ENCODE results near the gene CXorf58. TPM values are rescaled to one million over a fixed set of nuclear protein-coding genes. Genes with fewer than 3 reads are reported as not detected.

CXorf58 gene
- total RNA-seq, 1 donor from 2014 or later, result not detected

DNA sequence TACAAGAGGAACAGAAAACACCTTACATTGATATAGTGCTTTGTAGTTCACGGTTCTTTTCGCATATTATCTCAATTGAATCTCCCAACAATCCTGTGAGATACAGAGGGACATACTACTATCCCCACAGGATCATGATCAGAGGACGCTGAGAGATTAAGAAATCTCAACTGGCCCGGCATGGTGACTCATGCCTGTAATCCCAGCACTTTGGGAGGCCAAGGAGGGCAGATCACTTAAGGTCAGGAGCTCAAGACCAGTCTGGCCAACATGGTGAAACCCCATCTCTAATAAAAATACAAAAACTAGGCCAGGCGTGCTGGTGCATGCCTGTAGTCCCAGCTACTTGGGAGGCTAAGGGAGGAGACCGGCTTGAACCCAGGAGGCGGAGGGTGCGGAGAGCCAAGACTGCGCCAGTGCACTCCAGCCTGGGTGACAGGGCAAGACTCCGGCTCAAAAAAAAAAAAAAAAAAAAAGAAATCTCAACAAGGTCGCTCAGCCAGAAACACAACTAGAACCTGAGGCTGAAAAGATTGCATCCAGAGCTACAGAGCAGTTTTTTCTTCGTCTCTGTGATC, 7.5 kb upstream of the CXorf58 start:
- no peak for DNase-seq (ENCODE audit: low spot score)

DNA sequence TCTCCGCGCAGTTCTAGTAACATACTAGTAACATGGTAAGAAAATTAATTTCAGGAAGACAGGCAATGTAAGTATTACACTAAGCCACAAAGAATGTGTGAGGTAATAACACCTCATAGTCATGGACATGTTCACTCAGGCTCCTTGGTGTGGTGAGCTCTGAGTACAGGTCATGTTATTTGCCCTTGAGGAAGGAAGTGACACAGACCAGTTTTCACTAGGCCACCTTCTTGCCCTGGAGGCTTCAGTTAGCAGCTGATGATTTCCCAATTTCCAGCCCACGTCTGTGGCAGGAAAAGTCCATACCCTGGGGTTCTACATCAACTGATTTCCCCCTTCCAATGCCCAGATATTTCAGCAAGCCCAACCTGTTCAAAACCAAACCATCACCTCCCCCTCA, 6.7 kb upstream of the CXorf58 start:
- peak; percentile 46 for DNase-seq (ENCODE audit: low spot score)

DNA sequence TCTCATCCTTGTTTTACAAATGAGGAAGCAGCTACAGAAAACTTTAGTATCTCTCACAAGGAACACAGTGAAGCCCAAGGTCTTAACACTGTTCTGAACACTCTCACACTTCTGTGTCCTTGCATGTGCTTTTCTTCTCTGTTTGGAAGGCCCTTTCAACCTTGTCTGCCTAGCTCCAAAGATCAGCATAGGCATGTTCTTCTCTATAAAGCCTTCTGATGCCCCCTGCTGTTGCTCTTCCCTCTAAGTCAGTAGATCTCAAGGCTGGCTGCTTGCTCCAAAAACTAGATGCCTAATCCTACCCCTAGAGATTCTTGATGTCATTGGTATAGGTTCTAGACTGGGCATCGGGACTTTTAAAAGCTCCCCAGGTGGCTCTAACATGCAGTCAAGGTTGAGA, 6.0 kb upstream of the CXorf58 start:
- DNase-seq (ENCODE audit: low spot score), result no peak

DNA sequence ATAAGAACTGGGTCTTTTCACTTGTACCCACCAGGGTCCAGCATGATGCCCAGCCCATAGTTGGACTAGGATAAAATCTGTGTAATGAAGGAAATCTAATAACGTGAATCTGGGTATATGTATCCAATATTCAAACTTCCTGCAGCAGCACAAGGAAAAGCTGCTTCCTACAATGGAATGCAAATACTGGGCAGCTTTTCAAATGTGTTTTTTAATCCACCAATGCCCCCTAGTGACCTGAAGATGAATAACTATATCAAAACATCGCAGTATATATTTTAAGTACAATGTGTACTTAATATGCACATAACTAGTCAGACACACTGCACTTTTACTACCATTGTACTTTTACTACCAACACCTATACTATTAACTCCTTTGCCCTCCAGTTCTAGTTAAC, 5.4 kb upstream of the CXorf58 start:
- no peak for DNase-seq (ENCODE audit: low spot score)

DNA sequence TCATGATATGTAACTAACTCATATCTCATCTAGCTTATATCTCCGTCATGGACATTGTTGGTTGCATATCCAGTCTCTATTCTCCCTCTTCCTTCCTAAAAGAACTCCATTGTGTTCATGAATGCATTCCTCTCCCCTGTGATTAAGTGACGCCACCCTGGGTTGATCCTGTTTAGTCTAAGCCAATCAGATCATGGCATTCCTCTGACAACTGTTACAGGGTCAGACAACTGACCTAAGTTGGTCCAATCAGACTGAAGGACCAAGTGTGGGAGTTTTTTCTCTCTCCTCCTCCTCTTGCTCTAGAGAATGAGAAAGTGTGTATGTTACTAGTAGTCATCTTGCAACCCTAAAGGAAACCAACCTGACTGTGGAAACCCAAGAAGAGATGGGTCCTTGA, 3.7 kb upstream of the CXorf58 start:
- no peak for DNase-seq (ENCODE audit: low spot score)

DNA sequence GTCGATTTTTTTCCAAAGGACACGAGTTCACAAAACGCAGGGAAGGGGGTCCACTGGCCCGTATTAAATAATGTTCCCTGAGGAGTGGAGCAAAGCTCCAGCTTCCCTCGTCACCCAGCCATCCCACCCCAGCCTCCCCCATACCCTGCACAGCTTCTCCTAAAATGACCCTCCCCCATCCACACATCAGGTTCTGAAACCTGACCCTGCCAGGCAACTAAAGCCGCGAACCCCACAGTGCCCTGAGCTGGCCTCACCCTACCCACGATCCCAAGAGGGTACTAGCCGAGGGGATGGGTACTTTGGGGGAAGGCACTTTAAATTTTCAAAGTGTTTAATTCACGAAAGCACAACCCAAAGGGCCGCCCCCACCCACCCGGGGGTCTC, 702 bp upstream of the CXorf58 start:
- peak; percentile 46 for DNase-seq (ENCODE audit: low spot score)

DNA sequence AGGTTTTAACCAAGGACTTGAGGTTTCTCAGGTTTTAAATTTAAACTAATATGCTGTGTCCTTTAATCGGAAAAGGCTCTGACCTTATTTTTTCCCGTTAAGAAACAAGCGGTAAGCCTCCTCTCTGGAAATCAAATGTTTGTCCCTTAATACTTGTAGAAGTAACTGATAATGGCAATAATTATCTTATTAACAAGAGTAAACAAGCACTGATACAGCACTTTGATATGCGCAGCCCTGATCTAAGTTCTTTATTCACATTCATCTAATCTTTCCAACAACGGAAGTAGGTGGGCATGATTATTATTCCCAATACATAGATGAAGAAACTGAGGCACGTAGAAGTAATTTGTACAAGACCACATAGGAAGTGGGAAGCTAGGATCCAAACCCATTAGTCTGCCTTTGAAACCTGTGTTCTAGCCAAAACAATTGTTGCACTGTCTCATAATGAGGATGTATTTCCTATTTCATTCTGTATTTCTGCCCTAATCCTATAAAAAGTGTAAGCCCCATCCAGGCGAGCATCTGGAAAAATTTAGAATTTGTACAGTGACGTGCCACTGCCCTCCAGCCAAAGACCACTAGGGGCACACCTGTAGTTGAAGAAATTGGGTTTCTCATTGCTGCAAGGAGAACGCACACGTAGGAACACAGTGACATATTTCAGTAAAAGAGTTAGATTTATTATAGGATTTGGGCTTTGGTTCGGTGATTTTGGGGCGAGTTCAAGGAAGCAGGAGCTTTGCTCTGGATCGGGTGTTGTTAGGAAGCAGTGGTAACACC, 606 bp downstream of the CXorf58 start:
- no peak for DNase-seq (ENCODE audit: low spot score)

DNA sequence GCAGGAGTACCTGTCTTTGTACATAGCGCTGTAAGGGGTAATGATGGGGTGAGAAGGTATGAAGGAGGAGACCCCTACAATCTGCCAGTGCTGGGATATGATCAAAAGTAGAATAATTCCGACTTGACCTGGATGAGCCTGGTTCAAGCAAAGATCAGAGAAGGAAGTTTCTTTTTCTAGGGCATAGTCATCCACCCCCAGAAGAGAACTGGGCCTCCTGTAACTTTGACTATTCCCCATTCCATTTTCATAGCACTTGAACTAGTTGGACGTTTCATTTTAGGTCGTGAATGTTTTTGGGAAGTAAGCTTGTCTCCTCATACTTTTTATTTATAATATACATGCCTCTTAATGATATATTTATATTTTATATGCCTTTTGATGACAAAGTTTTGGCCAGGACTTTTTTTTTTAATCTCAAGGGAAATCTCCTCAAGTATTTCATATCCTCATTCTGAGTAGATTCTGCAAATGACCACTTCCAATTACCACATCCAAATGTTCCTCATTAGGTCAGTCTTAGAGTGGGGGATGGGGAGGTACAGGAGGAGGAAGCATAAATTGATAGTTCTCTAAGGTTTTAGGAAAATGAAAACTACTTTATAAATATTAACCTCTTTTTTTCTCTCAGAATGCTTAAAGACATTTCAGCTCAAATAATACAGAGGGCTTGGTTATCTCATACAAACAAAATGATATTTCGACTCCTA, 3.5 kb downstream of the CXorf58 start:
- no peak for DNase-seq (ENCODE audit: low spot score)

DNA sequence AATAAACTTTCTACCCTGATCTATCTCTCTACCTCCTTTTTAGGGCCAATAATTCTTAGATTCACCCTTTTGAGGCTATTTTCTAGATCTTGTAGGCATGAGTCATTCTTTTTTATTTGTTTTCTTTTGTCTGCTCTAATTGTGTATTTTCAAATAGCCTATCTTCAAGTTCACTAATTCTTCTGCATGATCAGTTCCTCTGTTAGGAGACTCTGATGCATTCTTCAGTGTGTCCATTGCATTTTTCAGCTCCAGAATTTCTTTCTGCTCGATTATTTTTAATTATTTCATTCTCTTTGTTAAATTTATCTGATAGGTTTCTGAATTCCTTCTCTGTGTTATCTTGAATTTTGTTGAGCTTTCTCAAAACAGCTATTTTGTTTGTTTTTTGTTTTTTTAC, 11.3 kb downstream of the CXorf58 start:
- DNase-seq (ENCODE audit: low spot score), result no peak

DNA sequence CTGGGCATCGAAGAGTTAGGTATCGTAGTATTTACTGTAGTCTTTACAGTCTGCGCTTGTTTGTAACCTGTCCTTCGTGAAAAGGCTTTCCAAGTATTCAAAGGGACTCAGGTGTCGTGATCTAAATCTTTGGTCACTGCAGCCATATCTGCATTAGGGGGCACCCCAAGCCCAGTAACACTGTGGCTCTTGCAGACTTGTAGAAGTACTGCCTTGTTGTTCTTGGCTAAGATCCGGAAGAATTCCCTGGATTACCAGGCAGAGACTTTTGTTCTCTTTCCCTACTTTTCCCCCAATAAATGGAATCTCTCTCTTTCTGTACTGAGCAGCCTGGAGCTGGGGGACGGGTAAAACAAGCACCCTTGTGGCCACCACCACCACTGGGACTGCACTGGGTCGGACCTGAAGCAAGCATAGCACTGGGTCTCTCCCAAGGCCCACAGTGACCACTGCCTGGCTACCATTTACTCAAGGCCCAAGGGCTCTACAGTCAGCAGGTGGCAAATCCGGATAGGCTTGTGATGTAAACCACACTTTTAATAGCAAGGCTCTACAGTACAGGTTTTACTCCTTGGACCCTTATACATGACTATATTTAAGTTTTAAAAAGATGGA, 12.0 kb downstream of the CXorf58 start:
- DNase-seq (ENCODE audit: low spot score), result no peak

DNA sequence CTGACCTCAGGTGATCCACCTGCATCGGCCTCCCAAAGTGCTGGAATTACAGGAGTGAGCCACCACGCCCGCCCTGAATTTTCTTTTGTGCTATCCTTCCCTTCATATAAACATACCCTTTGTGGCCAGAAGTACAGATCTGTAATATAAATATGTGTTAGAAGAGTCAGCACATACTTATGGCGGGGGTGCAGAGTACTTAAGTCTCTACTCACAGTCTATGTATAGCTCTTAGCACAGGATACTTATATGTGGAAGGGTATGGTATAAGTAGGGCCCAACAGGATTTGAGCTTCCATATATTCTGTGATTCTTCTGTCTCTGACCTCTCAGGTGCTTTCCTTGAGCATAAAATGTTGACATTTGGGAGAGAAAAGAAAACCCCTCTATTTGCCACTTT, 18.2 kb downstream of the CXorf58 start:
- no peak for DNase-seq (ENCODE audit: low spot score)

DNA sequence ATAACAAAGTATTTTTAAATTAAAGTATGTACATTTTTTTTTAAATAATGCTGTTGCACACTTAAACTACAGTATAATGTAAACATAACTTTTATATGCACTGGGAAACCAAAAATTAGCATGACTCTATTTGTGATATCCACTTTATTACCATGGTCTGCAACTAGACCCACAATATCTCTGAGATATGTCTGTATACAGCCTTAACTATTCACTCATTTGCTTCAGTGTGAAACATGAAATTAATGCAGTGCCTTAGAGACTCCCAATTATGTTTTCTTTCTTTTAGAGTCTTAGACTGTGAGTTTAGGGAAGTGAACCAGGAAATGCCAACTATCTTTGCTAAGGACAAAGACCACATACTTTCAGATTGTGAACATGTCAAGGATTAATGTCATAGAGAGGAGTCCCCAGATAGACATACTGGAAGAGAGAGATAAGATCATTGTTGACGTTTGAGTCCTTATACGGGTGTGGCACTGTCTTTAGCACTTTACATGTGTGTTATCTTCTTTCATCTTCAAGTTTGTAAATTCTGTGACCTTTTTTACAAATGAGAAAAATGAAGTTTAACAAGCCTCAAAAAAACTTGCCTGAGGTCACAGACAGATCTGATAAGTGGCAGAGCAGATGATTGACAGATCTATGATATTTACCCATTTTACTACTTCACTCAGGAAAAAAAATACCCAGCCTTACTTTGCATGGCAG, 23.2 kb downstream of the CXorf58 start:
- DNase-seq (ENCODE audit: low spot score), result no peak

DNA sequence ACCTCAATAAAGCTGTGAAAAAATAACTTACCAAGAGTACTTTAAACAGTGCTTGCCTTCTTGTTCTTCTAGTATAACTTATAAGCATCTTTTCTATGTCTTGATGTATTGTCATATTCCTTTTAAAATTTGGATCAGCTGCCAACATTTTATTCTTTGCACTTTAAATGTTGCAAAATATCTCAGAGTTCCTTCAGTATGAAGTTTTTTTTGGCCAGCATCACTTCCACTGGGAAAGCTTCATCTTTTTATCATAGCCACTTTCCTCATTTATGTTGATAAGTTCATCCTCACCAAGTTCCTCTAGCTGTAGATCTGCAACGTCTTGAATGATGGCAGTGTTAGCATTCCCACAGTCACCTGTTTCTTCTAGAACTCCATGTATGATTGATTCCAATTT, 24.2 kb downstream of the CXorf58 start:
- no peak for DNase-seq (ENCODE audit: low spot score)

DNA sequence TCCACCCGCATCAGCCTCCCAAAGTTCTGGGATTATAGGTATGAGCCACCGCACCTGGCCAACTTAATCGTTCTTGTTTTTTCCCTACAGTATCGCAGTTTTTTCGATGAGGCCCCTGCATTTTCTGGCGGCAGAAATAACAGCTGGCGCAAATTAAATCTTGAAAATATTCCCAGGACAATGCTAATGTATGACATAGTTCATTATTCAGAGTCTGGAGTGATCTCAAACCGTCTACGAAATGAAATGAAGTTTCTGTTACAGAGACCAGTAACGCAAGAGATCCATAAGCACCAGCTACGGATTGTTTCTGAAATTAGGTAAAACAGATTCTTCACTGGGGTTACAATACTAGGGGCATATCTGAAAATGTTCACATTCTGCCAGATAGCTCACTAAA, 27.3 kb downstream of the CXorf58 start:
- DNase-seq (ENCODE audit: low spot score), result no peak

DNA sequence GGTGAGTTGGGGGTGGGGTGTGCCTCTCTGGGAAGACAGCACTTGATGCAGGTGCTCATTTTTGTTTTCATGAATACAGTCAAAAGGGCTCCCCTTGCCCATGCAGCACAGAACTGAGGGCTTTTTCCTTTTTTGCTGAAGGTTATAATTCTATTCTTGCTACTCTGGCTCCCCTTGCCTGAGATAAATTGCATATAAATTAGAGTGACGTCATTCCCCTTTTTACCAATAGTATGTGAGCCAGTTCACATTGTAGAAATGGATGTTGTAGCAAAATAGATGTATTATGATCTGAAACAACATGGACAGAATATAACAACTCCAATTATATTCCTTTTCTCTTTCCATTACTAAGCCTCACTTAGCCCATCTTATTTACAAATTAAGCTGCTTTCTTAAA, 28.4 kb downstream of the CXorf58 start:
- no peak for DNase-seq (ENCODE audit: low spot score)

DNA sequence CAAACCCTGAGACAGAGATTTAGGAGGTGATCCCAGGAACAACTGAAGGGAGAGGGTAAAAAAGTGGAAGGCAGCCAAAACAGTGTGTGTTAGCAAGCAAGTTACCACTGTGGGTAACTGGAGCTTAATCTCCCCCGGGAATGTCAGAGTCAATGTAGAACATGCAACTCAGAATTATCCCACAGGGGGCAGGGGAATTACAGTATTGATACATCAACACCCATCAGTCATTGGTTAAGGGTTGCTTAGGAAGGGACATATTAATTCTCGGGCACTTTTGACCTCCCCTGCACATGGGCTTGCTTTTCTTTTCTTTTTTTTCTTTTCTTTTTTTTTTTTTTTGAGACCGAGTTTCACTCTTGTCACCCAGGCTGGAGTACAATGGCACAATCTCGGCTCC, 29.3 kb downstream of the CXorf58 start:
- DNase-seq (ENCODE audit: low spot score), result no peak

DNA sequence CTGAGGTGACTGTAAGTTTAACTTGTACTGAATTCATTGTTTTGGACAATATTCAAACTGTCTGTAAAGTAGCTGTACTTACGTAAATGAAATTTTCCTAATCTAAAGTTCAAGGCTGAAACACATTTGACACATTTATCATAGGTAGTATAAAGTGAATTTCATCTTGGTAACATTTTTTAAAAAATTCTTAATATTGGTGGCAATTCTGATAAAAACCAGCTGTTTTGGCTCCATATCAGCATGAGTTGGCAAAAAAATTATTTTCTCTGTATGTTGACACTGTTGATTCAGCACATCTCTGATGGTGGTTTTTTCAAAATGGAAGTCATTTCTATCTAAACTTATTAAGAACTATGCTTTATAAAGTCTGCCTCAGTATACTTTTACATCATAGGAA, 30.9 kb downstream of the CXorf58 start:
- DNase-seq (ENCODE audit: low spot score), result no peak

DNA sequence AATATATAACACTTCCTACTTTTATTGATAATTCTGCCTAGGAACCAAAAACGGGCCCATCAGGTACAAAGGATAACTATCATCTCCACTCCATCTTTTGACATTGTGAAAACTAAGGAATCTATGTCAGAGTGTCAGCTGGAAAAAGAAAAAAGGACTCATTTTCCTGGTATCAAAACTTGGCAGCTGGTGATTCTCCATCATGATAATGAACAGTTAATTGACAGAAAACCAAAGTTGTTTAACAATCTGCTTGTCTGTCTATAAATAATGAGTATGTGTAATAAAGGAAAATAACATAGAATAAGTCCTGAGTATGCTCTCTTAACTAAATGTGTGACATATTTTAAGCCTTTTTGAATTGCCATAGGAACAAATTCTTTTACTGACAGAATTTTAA, 31.4 kb downstream of the CXorf58 start:
- no peak for DNase-seq (ENCODE audit: low spot score)

DNA sequence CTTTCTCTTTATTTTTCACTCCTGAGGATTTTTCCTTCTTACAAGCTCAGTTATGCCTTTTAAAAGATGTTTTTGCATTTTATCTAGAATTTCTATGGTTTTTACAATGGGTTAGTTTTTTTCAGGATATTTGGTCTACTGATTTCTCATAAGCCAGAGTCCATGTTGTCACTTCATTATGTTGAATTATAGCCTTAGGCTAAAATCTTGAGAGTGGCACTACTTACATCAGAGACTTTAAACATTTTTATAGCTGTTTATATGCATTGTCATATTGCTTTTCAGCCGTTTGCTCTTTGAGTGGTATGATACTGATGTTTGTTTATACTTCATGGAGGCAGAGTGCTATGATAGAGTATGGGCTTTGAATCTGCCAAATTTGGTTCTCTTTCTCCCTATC, 36.4 kb downstream of the CXorf58 start:
- DNase-seq (ENCODE audit: low spot score), result no peak

DNA sequence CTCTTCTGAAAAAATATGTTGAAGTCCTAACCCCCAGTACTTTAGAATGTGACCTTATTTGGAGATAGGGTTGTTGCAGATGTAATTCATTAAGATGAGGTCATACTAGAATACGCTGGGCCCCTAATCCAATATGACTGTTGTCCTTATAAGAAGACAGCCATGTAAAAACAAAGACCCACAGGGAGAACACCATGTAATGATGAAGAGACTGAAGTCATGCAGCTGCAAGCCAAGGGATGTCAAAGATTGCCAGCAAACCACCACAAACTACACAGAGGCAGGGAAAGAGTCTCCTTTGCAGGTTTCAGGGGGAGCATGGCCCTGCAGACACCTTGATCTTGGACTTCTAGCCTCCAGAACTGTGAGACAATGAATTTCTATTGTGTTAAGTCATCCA, 37.4 kb downstream of the CXorf58 start:
- DNase-seq (ENCODE audit: low spot score), result no peak

DNA sequence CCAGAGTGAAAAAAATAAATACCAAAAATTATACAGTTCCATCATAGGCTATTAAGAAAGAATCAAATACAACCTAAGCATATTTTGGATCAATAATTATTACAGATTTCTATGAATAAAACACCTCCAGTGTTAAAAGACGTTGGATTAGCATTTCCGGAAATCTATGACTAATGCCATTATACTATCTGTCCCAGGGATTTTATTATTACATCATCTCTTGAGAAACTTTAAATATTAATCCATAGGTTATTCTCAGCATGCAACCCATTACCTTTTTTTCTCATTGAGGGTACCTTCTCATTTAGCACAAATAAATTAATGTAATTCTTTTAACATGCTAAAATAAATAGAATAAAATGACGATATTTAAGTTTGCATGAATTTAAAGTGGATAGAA, 44.6 kb downstream of the CXorf58 start:
- no peak for DNase-seq (ENCODE audit: low spot score)

All from ureter (tissue), 1 donor.